GM12878 (cell line): ENCODE data around the gene SLC38A4. TPM values are rescaled to one million over a fixed set of nuclear protein-coding genes. Genes with fewer than 3 reads are reported as not detected.

Experiments
- ATAC-seq: fragments of 200-7000 bp; cut with Tn5 transposase; 3 replicates; pipeline ENCODE4 v1.9.1; 2020; ENCODE audit warnings: mild to moderate bottlenecking, moderate library complexity
- BruUV-seq: library from RNA; stranded (reverse); fragments of 400-500 nt; replicated peaks from 2 replicates; lab custom pipeline; 2021; lab: Mats Ljungman, UMichigan
- CTCF ChIA-PET: fragments of 300-600 bp; sonication (Branson Sonifier 250); formaldehyde crosslinking; extraction: SDS; loops from one replicate; lab custom pipeline; 2021; ENCODE audit warnings: inconsistent platforms; lab: Yijun Ruan, JAX
- POLR2A ChIA-PET: fragments of 350-600 bp; formaldehyde crosslinking; extraction: SDS; loops from one replicate; lab custom pipeline; 2021; ENCODE audit warnings: inconsistent platforms; lab: Charles Lee
- RAD21 ChIA-PET: fragments of 300-600 bp; sonication (Branson Sonifier 250); formaldehyde crosslinking; loops from one replicate; lab custom pipeline; 2023; ENCODE audit warnings: antibody characterized with exemption; ENCODE audit not compliant: unreplicated experiment; lab: Charles Lee
- SMC1A ChIA-PET: fragments of 300-600 bp; sonication (Branson Sonifier 250); formaldehyde crosslinking; loops from one replicate; lab custom pipeline; 2023; ENCODE audit not compliant: unreplicated experiment, uncharacterized antibody; lab: Charles Lee
- DNase-seq: peaks from one replicate; pipeline ENCODE4 v3.0.0-alpha.2; 2011; ENCODE audit warnings: low read depth, low spot score
- FAIRE-seq: peaks from 3 replicates; lab custom pipeline; 2011; peaks lifted over from hg19 to GRCh38; lab: Jason Lieb, UNC
- H2AFZ ChIP-seq: 2 replicates; pipeline ENCODE4 v1.6.0; 2011; ENCODE audit warnings: low read depth, low read length, control low read depth; ENCODE audit not compliant: control insufficient read depth
- H3K27ac ChIP-seq: 2 replicates; pipeline ENCODE4 v1.5.1; 2011; ENCODE audit warnings: control low read depth; ENCODE audit not compliant: control insufficient read depth, insufficient read depth
- H3K27me3 ChIP-seq, 2 experiments: replicated peaks in 1 of 2; 2 replicates each; pipeline versions ENCODE4 v1.6.0 to v1.6.1; 2011; ENCODE audit warnings: low read length in 1 of 2; ENCODE audit not compliant: control insufficient read depth in 2 of 2, insufficient read depth in 2 of 2
- H3K36me3 ChIP-seq, 2 experiments: 2 replicates each; pipeline ENCODE4 v1.5.1; 2011; ENCODE audit warnings: low read length in 1 of 2; ENCODE audit not compliant: control insufficient read depth in 2 of 2, insufficient read depth in 2 of 2
- H3K4me1 ChIP-seq: 2 replicates; pipeline ENCODE4 v1.6.1; 2011; ENCODE audit warnings: mild to moderate bottlenecking, low read length, moderate library complexity, mixed read lengths; ENCODE audit not compliant: control insufficient read depth, insufficient read depth
- H3K4me2 ChIP-seq: 2 replicates; pipeline ENCODE4 v1.6.0; 2011; ENCODE audit warnings: control low read depth; ENCODE audit not compliant: control insufficient read depth, insufficient read depth
- H3K4me3 ChIP-seq: fragments of 200-600 bp; sonication (generic); 2 replicates; pipeline ENCODE4 v1.5.1; 2016
- H3K79me2 ChIP-seq: 2 replicates; pipeline ENCODE4 v1.6.0; 2011; ENCODE audit warnings: low read length; ENCODE audit not compliant: control insufficient read depth, insufficient read depth
- H3K9ac ChIP-seq: 2 replicates; pipeline ENCODE4 v1.8.0; 2011; ENCODE audit warnings: low read length, control low read depth, mixed read lengths; ENCODE audit not compliant: control insufficient read depth, insufficient read depth
- H3K9me3 ChIP-seq: replicated peaks from 3 replicates; pipeline ENCODE4 v1.5.1; 2011; ENCODE audit warnings: mild to moderate bottlenecking, low read length; ENCODE audit not compliant: control insufficient read depth, insufficient read depth
- H4K20me1 ChIP-seq: 2 replicates; pipeline ENCODE4 v1.6.0; 2011; ENCODE audit not compliant: control insufficient read depth, insufficient read depth
- ATF3 ChIP-seq: IDR thresholded peaks from 2 replicates; pipeline ENCODE4 v1.6.1; 2011; ENCODE audit warnings: low read depth, mild to moderate bottlenecking, low read length, moderate library complexity, borderline replicate concordance; ENCODE audit errors: extremely low read depth
- CREM ChIP-seq: IDR thresholded peaks from 2 replicates; pipeline ENCODE4 v1.6.1; 2014; ENCODE audit warnings: antibody characterized with exemption, low read depth
- DPF2 ChIP-seq: fragments of 450-650 bp; IDR thresholded peaks from 2 replicates; pipeline ENCODE4 v1.6.1; 2017; ENCODE audit warnings: mild to moderate bottlenecking
- ESRRA ChIP-seq: IDR thresholded peaks from 2 replicates; pipeline ENCODE4 v1.6.1; 2012; ENCODE audit warnings: mild to moderate bottlenecking, low read length, improper control_type of control experiment
- KLF5 ChIP-seq: fragments of 450-650 bp; IDR thresholded peaks from 2 replicates; pipeline ENCODE4 v1.6.1; 2014; ENCODE audit warnings: mild to moderate bottlenecking; ENCODE audit not compliant: partially characterized antibody
- MTA2 ChIP-seq: fragments of 450-650 bp; IDR thresholded peaks from 2 replicates; pipeline ENCODE4 v1.6.1; 2016; ENCODE audit warnings: low read depth, mild to moderate bottlenecking, moderate library complexity
- NR2F1 ChIP-seq: fragments of 450-650 bp; conservative IDR thresholded peaks from 2 replicates; pipeline ENCODE4 v1.6.1; 2017; ENCODE audit warnings: mild to moderate bottlenecking
- PKNOX1 ChIP-seq: fragments of 450-650 bp; IDR thresholded peaks from 2 replicates; pipeline ENCODE4 v1.6.1; 2016; ENCODE audit warnings: mild to moderate bottlenecking
- SREBF2 ChIP-seq: IDR thresholded peaks from 2 replicates; pipeline ENCODE4 v1.6.1; 2012; ENCODE audit warnings: mild to moderate bottlenecking, low read length
- SUZ12 ChIP-seq: fragments of 200-600 bp; sonication (generic); IDR thresholded peaks from one replicate; pipeline ENCODE4 v1.6.1; 2018; ENCODE audit warnings: antibody characterized with exemption, mild to moderate bottlenecking; ENCODE audit not compliant: unreplicated experiment
- ZBTB33 ChIP-seq: fragments of 450-650 bp; IDR thresholded peaks from 2 replicates; pipeline ENCODE4 v1.6.1; 2017; ENCODE audit warnings: mild to moderate bottlenecking
- ZBTB4 ChIP-seq: fragments of 450-650 bp; formaldehyde crosslinking; IDR thresholded peaks from 2 replicates; pipeline ENCODE4 v1.4.0; 2022; ENCODE audit warnings: mild to moderate bottlenecking, moderate library complexity
- WGBS: methylation state at CpG from one replicate; pipeline ENCODE4 v1.1.6; 2016; ENCODE audit warnings: low lambda C conversion rate; ENCODE audit not compliant: insufficient replicate concordance, insufficient coverage; ENCODE audit errors: missing lambda C conversion rate; 5-methylcytosine and 5-hydroxymethylcytosine counted together
- in situ Hi-C: fragments of 300-500 bp; cut with MboI; formaldehyde crosslinking; loops from 9 replicates; pipeline ENCODE4 v1.14.3; 2018; ENCODE audit warnings: mixed read lengths
- intact Hi-C: fragments of 100-400 bp; cut with micrococcal nuclease; formaldehyde crosslinking; loops from one replicate; pipeline ENCODE4 v1.14.2; 2022; ENCODE audit not compliant: unreplicated experiment
- polyA plus RNA-seq, 11 experiments: library from polyadenylated mRNA; depleted of rRNA in 4 of 11; unstranded in 6 of 11; stranded (reverse) in 5 of 11; fragments of >200 nt; fragmentation: Nextera tagmentation in 4 of 11; fragmentation: Illumina TruSeq in 1 of 11; extraction: Ambion mirVana in 4 of 11; extraction: Trizol in 1 of 11; gene quantifications; 1 replicate in 1 of 11; 2 replicates in 10 of 11; pipeline versions ENCODE4 v1.2.1 to v1.2.3, GENCODE V29; 2011 to 2016; ENCODE audit warnings: inconsistent platforms in 2 of 11, missing spikeins in 2 of 11, low read depth in 1 of 11
- total RNA-seq, 4 experiments: library from RNA; depleted of rRNA in 3 of 4; stranded (reverse); fragments of >200 nt in 3 of 4; fragmentation: Illumina TruSeq in 1 of 4; extraction: Trizol in 1 of 4; gene quantifications; 2 replicates each; pipeline versions ENCODE4 v1.2.1 to v1.2.3, GENCODE V29; 2013 to 2021

Gene SLC38A4
- total and polyA plus RNA-seq, 10 of the 15 experiments (the other 5 are each of a cell fraction or from before 2014, with no cell fraction given), result 0.04 to 0.52 (median 0.13) TPM; not detected in 2

GRCh38 chr12:46843811-46844210 lies 18.0 kb upstream of the SLC38A4 start:
- CTCF ChIA-PET, result no interaction called here
- DNase-seq, result no peak
- H3K27me3 ChIP-seq, result no peaks in the 10 kb centered on the region
- H3K4me3 ChIP-seq, result no peak overlapping the region
- ATAC-seq, result no peak
- H3K27ac ChIP-seq, result no peak overlapping the region
- intact Hi-C loops, result no loop called here
- POLR2A ChIA-PET, result no interaction called here
- 36% methylated on average over 3 of the region's 3 CpGs for WGBS
- in situ Hi-C loops, result no loop called here
- H4K20me1 ChIP-seq, result no peaks in the 10 kb centered on the region
- RAD21 ChIA-PET, result no interaction called here
- FAIRE-seq, result no peak
- SMC1A ChIA-PET, result interaction anchor here (0.6 kb wide), 1 partner anchor 283 kb away, joined by 3 read pairs; no protein-coding TSS in a partner anchor
- no peaks in the 10 kb centered on the region for H3K36me3 ChIP-seq
- no peaks in the 10 kb centered on the region for H3K79me2 ChIP-seq
- H3K4me1 ChIP-seq, result no peaks in the 10 kb centered on the region
- no peaks in the 10 kb centered on the region for H3K9me3 ChIP-seq
- no TSS peak for BruUV-seq
- no peak for TF ChIP-seq DPF2
- no peak overlapping the region for H2AFZ ChIP-seq
- no peak overlapping the region for H3K9ac ChIP-seq
- no peak overlapping the region for H3K4me2 ChIP-seq

- Histone ChIP-seq H2AFZ (no peak overlapping the region), H3K27me3 (no peaks in the 10 kb centered on the region), H3K9me3 (no peaks in the 10 kb centered on the region), H3K4me1 (no peaks in the 10 kb centered on the region), H3K4me3 (no peak overlapping the region), H3K36me3 (no peaks in the 10 kb centered on the region), H3K9ac (no peak overlapping the region), H4K20me1 (no peaks in the 10 kb centered on the region), H3K79me2 (no peaks in the 10 kb centered on the region), H3K4me2 (no peak overlapping the region), H3K27ac (no peak overlapping the region)
- ATAC-seq (no peak), DNase-seq (no peak), FAIRE-seq (no peak)
- in situ Hi-C loops (no loop called here), intact Hi-C loops (no loop called here)
- SMC1A ChIA-PET, result no interaction called here
- no TSS peak for BruUV-seq
- RAD21 ChIA-PET, result no interaction called here
- POLR2A ChIA-PET, result no interaction called here
- CTCF ChIA-PET, result no interaction called here
- 64% methylated on average over 2 of the region's 2 CpGs for WGBS
- no peak for TF ChIP-seq ZBTB33
- no peak for TF ChIP-seq CREM
- TF ChIP-seq ESRRA, result no peak
- TF ChIP-seq ATF3, result no peak
- no peak for TF ChIP-seq PKNOX1
- no peak for TF ChIP-seq SREBF2
- no peak for TF ChIP-seq KLF5
- no peak for TF ChIP-seq ZBTB4 (CRISPR knock-in tag)
- TF ChIP-seq NR2F1, result no peak
- no peak for TF ChIP-seq MTA2
- TF ChIP-seq SUZ12, result no peak
Measured at GRCh38 chr12:46841891-46842290, 16.1 kb upstream of the SLC38A4 start.
